ENCODE data around the gene FMN1. TPM values are rescaled to one million over a fixed set of nuclear protein-coding genes. Genes with fewer than 3 reads are reported as not detected.

The FMN1 gene
- total and polyA plus RNA-seq, 2 experiments from 2014 or later: 0.93 to 2.2 TPM

DNA sequence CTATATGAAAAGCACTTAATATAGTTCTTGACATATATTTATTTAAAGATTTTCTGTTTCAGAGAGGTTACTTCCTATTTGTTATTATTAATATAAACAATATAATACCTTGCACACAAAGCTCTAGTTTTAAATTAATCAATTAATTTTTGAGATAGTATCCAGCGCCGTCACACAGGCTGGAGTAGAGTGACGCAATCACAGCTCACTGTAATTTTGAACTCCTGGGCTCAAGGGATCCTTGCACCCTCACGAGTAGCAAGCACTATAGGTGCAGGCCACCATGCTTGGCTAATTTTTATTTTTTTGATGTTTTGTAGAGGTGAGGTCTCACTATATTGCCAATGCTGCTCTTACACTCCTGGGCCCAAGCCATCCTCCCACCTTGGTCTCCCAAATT is 267.4 kb downstream of the FMN1 start:
- Histone ChIP-seq H2AFZ (no peak overlapping the region), H3K36me3 (ENCODE audit: low read depth) (no peaks in the 10 kb centered on the region), H3K9me3 (ENCODE audit: low read depth) (no peaks in the 10 kb centered on the region), H3K4me3 (no peak overlapping the region), H3K4me1 (ENCODE audit: insufficient read depth) (peaks cover 6% of the 10 kb centered on the region), H4K20me1 (ENCODE audit: insufficient read depth) (no peaks in the 10 kb centered on the region), H3K9ac (no peak overlapping the region), H3K27me3 (replicated peaks; ENCODE audit: insufficient read depth) (no peaks in the 10 kb centered on the region), H3K27ac (no peak overlapping the region), H3K79me2 (ENCODE audit: insufficient read depth) (no peaks in the 10 kb centered on the region), H3F3A (ENCODE audit: insufficient read depth) (no peaks in the 10 kb centered on the region), H3K4me2 (ENCODE audit: unreplicated experiment) (no peak overlapping the region), H3K9me2 (ENCODE audit: insufficient read depth) (no peaks in the 10 kb centered on the region)
- TF ChIP-seq EZH2phosphoT487 (IDR thresholded peaks at IDR 0.05; ENCODE audit: insufficient read depth, low read depth) (no peak), EZH2 (IDR thresholded peaks at IDR 0.05; ENCODE audit: insufficient read depth, poor library complexity, severe bottlenecking) (no peak)
- DNase-seq: no peak
- in situ Hi-C loops (cut with MboI): no loop called here
- WGBS, 2 experiments (ENCODE audit: low coverage in 1 of 2, low lambda C conversion rate in 2 of 2, missing lambda C conversion rate in 2 of 2): 85 to 91% methylated on average over 4 of the region's 4 CpGs

DNA sequence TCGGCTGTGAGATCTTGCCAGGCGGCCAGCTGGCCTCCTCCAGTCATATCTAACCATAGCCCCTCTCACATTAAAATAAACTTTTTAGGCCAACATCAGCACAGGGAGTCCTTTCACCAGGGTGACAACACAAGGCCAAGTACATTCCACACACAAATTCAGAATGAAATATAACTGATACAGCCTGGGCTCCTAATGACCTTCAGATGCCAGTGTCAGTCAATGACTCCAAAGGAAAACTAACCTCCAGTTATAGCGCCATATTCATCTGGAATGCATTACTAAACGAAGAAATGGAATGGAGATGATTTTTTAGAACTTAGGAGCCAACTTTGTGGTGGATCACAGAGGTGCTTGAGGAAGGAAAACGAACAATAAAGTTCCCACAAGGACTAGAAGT is 271.3 kb downstream of the FMN1 start:
- 47 to 54% methylated on average over 5 of the region's 5 CpGs for WGBS, 2 experiments (ENCODE audit: low coverage in 1 of 2, low lambda C conversion rate in 2 of 2, missing lambda C conversion rate in 2 of 2)
- no peaks in the 10 kb centered on the region for H4K20me1 ChIP-seq (ENCODE audit: insufficient read depth)

DNA sequence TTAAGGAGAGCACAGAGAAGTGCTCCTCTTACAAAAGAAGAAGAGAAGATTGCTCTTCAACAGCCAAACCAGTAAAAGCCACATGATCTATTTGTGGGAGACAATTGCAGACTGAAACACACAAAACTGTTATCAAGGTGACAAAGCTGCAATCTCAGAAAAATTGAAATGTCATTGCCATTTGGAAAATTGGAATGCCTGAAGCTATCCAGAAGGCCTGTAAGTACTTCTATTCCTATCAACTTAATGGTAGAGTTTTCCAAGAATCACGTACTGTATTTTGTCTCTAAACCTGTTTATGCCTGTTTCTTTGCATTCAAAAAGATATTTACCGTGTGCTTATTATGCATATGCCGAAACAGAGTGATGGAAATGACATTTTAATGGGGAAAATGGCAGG is 272.0 kb downstream of the FMN1 start:
- WGBS, 2 experiments (ENCODE audit: low coverage in 1 of 2, low lambda C conversion rate in 2 of 2, missing lambda C conversion rate in 2 of 2): 94 to 100% methylated on average over 3 of the region's 3 CpGs
- peaks cover 32% of the 10 kb centered on the region for H3F3A ChIP-seq (ENCODE audit: insufficient read depth)
- no peaks in the 10 kb centered on the region for H3K36me3 ChIP-seq (ENCODE audit: low read depth)
- no peak overlapping the region for H3K9ac ChIP-seq
- TF ChIP-seq EZH2 (IDR thresholded peaks at IDR 0.05; ENCODE audit: insufficient read depth, poor library complexity, severe bottlenecking): no peak
- no peak for TF ChIP-seq EZH2phosphoT487 (IDR thresholded peaks at IDR 0.05; ENCODE audit: insufficient read depth, low read depth)
- no peaks in the 10 kb centered on the region for H3K9me2 ChIP-seq (ENCODE audit: insufficient read depth)
- no peak overlapping the region for H2AFZ ChIP-seq
- no peaks in the 10 kb centered on the region for H3K9me3 ChIP-seq (ENCODE audit: low read depth)
- no peak overlapping the region for H3K27ac ChIP-seq
- H3K79me2 ChIP-seq (ENCODE audit: insufficient read depth): no peaks in the 10 kb centered on the region
- peaks cover 41% of the 10 kb centered on the region for H3K4me1 ChIP-seq (ENCODE audit: insufficient read depth)
- H4K20me1 ChIP-seq (ENCODE audit: insufficient read depth): no peaks in the 10 kb centered on the region
- H3K4me3 ChIP-seq: no peak overlapping the region
- in situ Hi-C loops (cut with MboI): no loop called here
- no peaks in the 10 kb centered on the region for H3K27me3 ChIP-seq (replicated peaks; ENCODE audit: insufficient read depth)
- no peak overlapping the region for H3K4me2 ChIP-seq (ENCODE audit: unreplicated experiment)
- no peak for DNase-seq

More for the DNA sequence above, 271.3 kb downstream of the FMN1 start:
- Histone ChIP-seq H3K4me3 (no peak overlapping the region), H3K4me1 (ENCODE audit: insufficient read depth) (peaks cover 41% of the 10 kb centered on the region), H3K79me2 (ENCODE audit: insufficient read depth) (no peaks in the 10 kb centered on the region), H3F3A (ENCODE audit: insufficient read depth) (peaks cover 30% of the 10 kb centered on the region), H3K27me3 (replicated peaks; ENCODE audit: insufficient read depth) (no peaks in the 10 kb centered on the region), H3K36me3 (ENCODE audit: low read depth) (no peaks in the 10 kb centered on the region), H3K9me2 (ENCODE audit: insufficient read depth) (no peaks in the 10 kb centered on the region), H3K9ac (no peak overlapping the region), H3K27ac (no peak overlapping the region), H3K4me2 (ENCODE audit: unreplicated experiment) (no peak overlapping the region), H2AFZ (no peak overlapping the region), H3K9me3 (ENCODE audit: low read depth) (no peaks in the 10 kb centered on the region)
- in situ Hi-C loops (cut with MboI): no loop called here
- no peak for DNase-seq
- TF ChIP-seq EZH2 (IDR thresholded peaks at IDR 0.05; ENCODE audit: insufficient read depth, poor library complexity, severe bottlenecking) (no peak), EZH2phosphoT487 (IDR thresholded peaks at IDR 0.05; ENCODE audit: insufficient read depth, low read depth) (no peak)

DNA sequence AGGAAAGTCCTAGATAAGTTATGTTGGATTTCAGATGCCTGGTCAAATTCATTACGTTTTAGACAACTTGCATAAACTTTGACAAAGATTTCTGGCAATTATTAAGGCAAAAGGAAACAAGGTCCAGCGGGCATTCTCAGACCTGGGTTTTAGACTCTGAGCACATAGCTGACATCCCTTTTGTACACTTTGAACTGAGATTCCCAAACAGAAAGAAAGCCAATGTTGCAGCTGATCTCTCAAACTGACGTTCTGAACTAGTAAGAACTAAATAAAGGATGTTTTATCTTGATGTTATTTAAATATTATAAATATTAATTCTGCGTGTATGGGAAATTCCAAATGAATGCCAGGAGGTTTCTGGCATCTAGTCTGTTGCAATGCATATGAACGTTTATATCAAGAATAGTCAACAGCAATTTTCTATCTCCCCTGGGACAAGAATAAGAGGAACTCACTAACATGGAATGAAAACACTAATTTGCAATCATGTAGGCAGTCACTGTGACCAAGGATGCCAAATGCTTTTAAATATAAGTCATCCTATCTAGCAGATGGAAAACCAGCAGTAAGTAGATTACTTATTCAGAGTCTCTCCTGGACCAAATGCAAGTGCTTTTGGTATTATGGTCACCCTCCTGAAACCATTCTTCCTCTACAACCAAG is 274.6 kb downstream of the FMN1 start:
- Histone ChIP-seq H3K27ac (peak overlapping the region; percentile 83), H3F3A (ENCODE audit: insufficient read depth) (peaks cover 32% of the 10 kb centered on the region), H4K20me1 (ENCODE audit: insufficient read depth) (no peaks in the 10 kb centered on the region), H3K9me3 (ENCODE audit: low read depth) (no peaks in the 10 kb centered on the region), H3K9ac (peak overlapping the region; percentile 39), H3K79me2 (ENCODE audit: insufficient read depth) (no peaks in the 10 kb centered on the region), H3K9me2 (ENCODE audit: insufficient read depth) (no peaks in the 10 kb centered on the region), H3K4me1 (ENCODE audit: insufficient read depth) (peaks cover 41% of the 10 kb centered on the region), H2AFZ (no peak overlapping the region), H3K4me3 (peak overlapping the region; percentile 26; the same call in 1 of the 2 replicates), H3K4me2 (ENCODE audit: unreplicated experiment) (peak overlapping the region; percentile 57), H3K27me3 (replicated peaks; ENCODE audit: insufficient read depth) (no peaks in the 10 kb centered on the region), H3K36me3 (ENCODE audit: low read depth) (no peaks in the 10 kb centered on the region)
- TF ChIP-seq EZH2phosphoT487 (IDR thresholded peaks at IDR 0.05; ENCODE audit: insufficient read depth, low read depth) (peak; percentile 94), EZH2 (IDR thresholded peaks at IDR 0.05; ENCODE audit: insufficient read depth, poor library complexity, severe bottlenecking) (no peak)
- in situ Hi-C loops (cut with MboI): no loop called here
- DNase-seq: peak; percentile 98
- 9 to 14% methylated on average over 5 of the region's 5 CpGs for WGBS, 2 experiments (ENCODE audit: low coverage in 1 of 2, low lambda C conversion rate in 2 of 2, missing lambda C conversion rate in 2 of 2)
